HepG2 (cell line): ENCODE measurements around the gene WNT3. TPM values are rescaled to one million over a fixed set of nuclear protein-coding genes. Genes with fewer than 3 reads are reported as not detected.

Source experiments
- CBFB ChIP-seq: sonication (generic); formaldehyde crosslinking; IDR thresholded peaks from 2 replicates; pipeline ENCODE4 v1.4.0; 2020; ENCODE audit warnings: missing genetic modification reagents
- FOXA1 ChIP-seq, 2 experiments: fragments of 450-650 bp in 1 of 2; sonication (generic) in 1 of 2; formaldehyde crosslinking in 1 of 2; IDR thresholded peaks; 2 replicates each; pipeline versions ENCODE4 v1.4.0 to v1.6.1; 2016 to 2020; ENCODE audit warnings: missing genetic modification reagents in 1 of 2
- FOXM1 ChIP-seq: sonication (generic); formaldehyde crosslinking; IDR thresholded peaks from 2 replicates; pipeline ENCODE4 v1.5.0; 2020; ENCODE audit warnings: missing genetic modification reagents
- HOXA3 ChIP-seq: sonication (generic); formaldehyde crosslinking; IDR thresholded peaks from 2 replicates; pipeline ENCODE4 v1.5.0; 2020; ENCODE audit warnings: missing genetic modification reagents
- NFE2 ChIP-seq: sonication (generic); formaldehyde crosslinking; IDR thresholded peaks from 2 replicates; pipeline ENCODE4 v1.4.0; 2020; ENCODE audit warnings: missing genetic modification reagents
- PAX8 ChIP-seq: sonication (generic); formaldehyde crosslinking; IDR thresholded peaks from 2 replicates; pipeline ENCODE4 v1.8.0; 2022; ENCODE audit warnings: mild to moderate bottlenecking, missing genetic modification reagents, borderline replicate concordance
- ZBTB38 ChIP-seq: sonication (generic); formaldehyde crosslinking; IDR thresholded peaks from 2 replicates; pipeline ENCODE4 v1.5.1; 2020; ENCODE audit warnings: mild to moderate bottlenecking, missing genetic modification reagents
- ZNF12 ChIP-seq: sonication (generic); formaldehyde crosslinking; IDR thresholded peaks from 2 replicates; pipeline ENCODE4 v1.5.0; 2020; ENCODE audit warnings: missing genetic modification reagents
- ZSCAN9 ChIP-seq: IDR thresholded peaks from 2 replicates; pipeline ENCODE4 v1.6.1; 2016; ENCODE audit warnings: borderline replicate concordance
- polyA plus RNA-seq, 8 experiments: library from polyadenylated mRNA; depleted of rRNA in 3 of 8; stranded (reverse) in 7 of 8; unstranded in 1 of 8; fragments of >200 nt; fragmentation: Illumina TruSeq in 4 of 8; extraction: Trizol in 4 of 8; gene quantifications; 2 replicates each; pipeline versions ENCODE4 v1.2.1 to v1.2.3, GENCODE V29; 2011 to 2016; ENCODE audit warnings: low read depth in 4 of 8, missing spikeins in 1 of 8, mixed read lengths in 1 of 8; ENCODE audit not compliant: insufficient read depth in 1 of 8
- total RNA-seq, 5 experiments: library from RNA; depleted of rRNA; stranded (reverse); fragments of >200 nt; fragmentation: Illumina TruSeq; extraction: Trizol; gene quantifications; 2 replicates each; pipeline ENCODE4 v1.2.3, GENCODE V29; 2016; ENCODE audit warnings: low read depth in 1 of 5
- TF ChIP-seq, protein P1 (sequence below): sonication (generic); formaldehyde crosslinking; IDR thresholded peaks from 2 replicates; pipeline ENCODE4 v1.4.0; 2020; ENCODE audit warnings: missing genetic modification reagents, borderline replicate concordance
- TF ChIP-seq, protein P2 (sequence below): sonication (generic); formaldehyde crosslinking; IDR thresholded peaks from 2 replicates; pipeline ENCODE4 v1.5.1; 2020; ENCODE audit warnings: missing genetic modification reagents, mild to moderate bottlenecking, borderline replicate concordance

Gene WNT3
- total and polyA plus RNA-seq, 2 of the 13 experiments (the other 11 are each of a cell fraction or from before 2014, with no cell fraction given) = 8.5 to 10.3 TPM

DNA sequence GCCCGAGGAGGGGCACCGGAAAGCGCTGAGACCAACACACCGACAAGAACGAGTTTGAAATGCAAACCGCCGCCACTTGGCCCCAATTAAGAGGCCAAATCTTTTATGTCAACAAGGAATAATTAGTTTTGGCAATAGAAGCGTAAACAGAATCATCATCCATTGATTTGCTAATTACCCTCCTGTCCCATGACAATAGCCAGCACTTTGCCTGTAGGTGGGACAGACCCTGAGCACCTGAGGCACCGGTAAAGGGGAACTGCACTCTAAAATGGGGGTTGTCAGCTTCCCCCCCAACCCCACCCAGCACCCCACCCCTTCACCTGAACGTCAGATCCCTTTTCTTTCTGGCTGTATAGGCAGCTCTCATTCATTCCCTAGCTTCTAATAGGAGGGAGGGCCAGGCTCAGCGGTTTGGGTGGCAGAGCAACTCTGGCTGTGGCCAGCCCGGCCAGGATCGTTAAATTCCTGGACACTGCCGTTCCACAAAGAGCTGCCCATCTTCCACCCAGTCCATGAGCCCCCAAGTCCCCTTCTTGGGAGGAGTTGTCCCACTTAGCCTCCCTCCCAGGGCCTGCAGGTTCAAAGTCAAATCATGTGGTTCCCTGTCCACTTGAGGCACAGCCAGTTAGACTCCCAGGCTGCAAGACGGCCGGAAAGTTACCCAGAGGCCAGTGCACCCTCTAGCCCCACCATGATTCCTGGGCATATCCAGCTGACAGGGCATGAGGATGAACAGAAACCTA lies 45.8 kb downstream of the WNT3 start (continued):
- TF ChIP-seq, protein P1, sequence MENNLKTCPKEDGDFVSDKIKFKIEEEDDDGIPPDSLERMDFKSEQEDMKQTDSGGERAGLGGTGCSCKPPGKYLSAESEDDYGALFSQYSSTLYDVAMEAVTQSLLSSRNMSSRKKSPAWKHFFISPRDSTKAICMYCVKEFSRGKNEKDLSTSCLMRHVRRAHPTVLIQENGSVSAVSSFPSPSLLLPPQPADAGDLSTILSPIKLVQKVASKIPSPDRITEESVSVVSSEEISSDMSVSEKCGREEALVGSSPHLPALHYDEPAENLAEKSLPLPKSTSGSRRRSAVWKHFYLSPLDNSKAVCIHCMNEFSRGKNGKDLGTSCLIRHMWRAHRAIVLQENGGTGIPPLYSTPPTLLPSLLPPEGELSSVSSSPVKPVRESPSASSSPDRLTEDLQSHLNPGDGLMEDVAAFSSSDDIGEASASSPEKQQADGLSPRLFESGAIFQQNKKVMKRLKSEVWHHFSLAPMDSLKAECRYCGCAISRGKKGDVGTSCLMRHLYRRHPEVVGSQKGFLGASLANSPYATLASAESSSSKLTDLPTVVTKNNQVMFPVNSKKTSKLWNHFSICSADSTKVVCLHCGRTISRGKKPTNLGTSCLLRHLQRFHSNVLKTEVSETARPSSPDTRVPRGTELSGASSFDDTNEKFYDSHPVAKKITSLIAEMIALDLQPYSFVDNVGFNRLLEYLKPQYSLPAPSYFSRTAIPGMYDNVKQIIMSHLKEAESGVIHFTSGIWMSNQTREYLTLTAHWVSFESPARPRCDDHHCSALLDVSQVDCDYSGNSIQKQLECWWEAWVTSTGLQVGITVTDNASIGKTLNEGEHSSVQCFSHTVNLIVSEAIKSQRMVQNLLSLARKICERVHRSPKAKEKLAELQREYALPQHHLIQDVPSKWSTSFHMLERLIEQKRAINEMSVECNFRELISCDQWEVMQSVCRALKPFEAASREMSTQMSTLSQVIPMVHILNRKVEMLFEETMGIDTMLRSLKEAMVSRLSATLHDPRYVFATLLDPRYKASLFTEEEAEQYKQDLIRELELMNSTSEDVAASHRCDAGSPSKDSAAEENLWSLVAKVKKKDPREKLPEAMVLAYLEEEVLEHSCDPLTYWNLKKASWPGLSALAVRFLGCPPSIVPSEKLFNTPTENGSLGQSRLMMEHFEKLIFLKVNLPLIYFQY (CRISPR knock-in tag) = no peak
- no peak for TF ChIP-seq ZSCAN9 (CRISPR knock-in tag)
- no peak for TF ChIP-seq FOXA1 (IDR thresholded peaks at IDR 0.05)
- peak; percentile 58 for TF ChIP-seq FOXA1 (CRISPR knock-in tag; IDR thresholded peaks at IDR 0.05)
- no peak for TF ChIP-seq FOXM1
- no peak for TF ChIP-seq NFE2 (CRISPR knock-in tag)
- TF ChIP-seq HOXA3 = peak; percentile 18; the same call in 1 of the 2 replicates
- TF ChIP-seq, protein P2, sequence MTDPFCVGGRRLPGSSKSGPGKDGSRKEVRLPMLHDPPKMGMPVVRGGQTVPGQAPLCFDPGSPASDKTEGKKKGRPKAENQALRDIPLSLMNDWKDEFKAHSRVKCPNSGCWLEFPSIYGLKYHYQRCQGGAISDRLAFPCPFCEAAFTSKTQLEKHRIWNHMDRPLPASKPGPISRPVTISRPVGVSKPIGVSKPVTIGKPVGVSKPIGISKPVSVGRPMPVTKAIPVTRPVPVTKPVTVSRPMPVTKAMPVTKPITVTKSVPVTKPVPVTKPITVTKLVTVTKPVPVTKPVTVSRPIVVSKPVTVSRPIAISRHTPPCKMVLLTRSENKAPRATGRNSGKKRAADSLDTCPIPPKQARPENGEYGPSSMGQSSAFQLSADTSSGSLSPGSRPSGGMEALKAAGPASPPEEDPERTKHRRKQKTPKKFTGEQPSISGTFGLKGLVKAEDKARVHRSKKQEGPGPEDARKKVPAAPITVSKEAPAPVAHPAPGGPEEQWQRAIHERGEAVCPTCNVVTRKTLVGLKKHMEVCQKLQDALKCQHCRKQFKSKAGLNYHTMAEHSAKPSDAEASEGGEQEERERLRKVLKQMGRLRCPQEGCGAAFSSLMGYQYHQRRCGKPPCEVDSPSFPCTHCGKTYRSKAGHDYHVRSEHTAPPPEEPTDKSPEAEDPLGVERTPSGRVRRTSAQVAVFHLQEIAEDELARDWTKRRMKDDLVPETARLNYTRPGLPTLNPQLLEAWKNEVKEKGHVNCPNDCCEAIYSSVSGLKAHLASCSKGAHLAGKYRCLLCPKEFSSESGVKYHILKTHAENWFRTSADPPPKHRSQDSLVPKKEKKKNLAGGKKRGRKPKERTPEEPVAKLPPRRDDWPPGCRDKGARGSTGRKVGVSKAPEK (CRISPR knock-in tag) = no peak
- no peak for TF ChIP-seq PAX8
- no peak for TF ChIP-seq CBFB (CRISPR knock-in tag)
- TF ChIP-seq ZBTB38 (CRISPR knock-in tag) = no peak
- no peak for TF ChIP-seq ZNF12 (CRISPR knock-in tag)
- TF ChIP-seq, all 625 proteins: peak for 41
